ENCODE measurements around the gene KRT82. TPM values are rescaled to one million over a fixed set of nuclear protein-coding genes. Genes with fewer than 3 reads are reported as not detected.

Gene KRT82
- total RNA-seq, 1 donor from 2014 or later: not detected

GRCh38 chr12:52401526-52401925 is 4.6 kb downstream of the KRT82 start:
- Mint-ChIP-seq H3K4me3 (ENCODE audit: low read depth) (no peak overlapping the region), H3K27ac (no peak overlapping the region), H3K9me3 (ENCODE audit: low read depth) (no peaks in the 10 kb centered on the region), H3K27me3 (peaks cover 50% of the 10 kb centered on the region), H3K36me3 (ENCODE audit: insufficient read depth) (no peaks in the 10 kb centered on the region), H3K4me1 (ENCODE audit: low read depth) (no peaks in the 10 kb centered on the region)
- no peak for TF ChIP-seq CTCF (IDR thresholded peaks at IDR 0.05; ENCODE audit: unreplicated experiment)
- DNase-seq (ENCODE audit: low spot score, unreplicated experiment): no peak

GRCh38 chr12:52400906-52401305 is 5.2 kb downstream of the KRT82 start:
- H3K4me3 Mint-ChIP-seq (ENCODE audit: low read depth): no peak overlapping the region
- no peaks in the 10 kb centered on the region for H3K4me1 Mint-ChIP-seq (ENCODE audit: low read depth)
- H3K27me3 Mint-ChIP-seq: peaks cover 55% of the 10 kb centered on the region
- no peak for TF ChIP-seq CTCF (IDR thresholded peaks at IDR 0.05; ENCODE audit: unreplicated experiment)
- no peaks in the 10 kb centered on the region for H3K36me3 Mint-ChIP-seq (ENCODE audit: insufficient read depth)
- no peaks in the 10 kb centered on the region for H3K9me3 Mint-ChIP-seq (ENCODE audit: low read depth)
- H3K27ac Mint-ChIP-seq: no peak overlapping the region
- DNase-seq (ENCODE audit: low spot score, unreplicated experiment): no peak

- Mint-ChIP-seq H3K4me1 (ENCODE audit: low read depth) (no peaks in the 10 kb centered on the region), H3K27me3 (peaks cover 49% of the 10 kb centered on the region), H3K9me3 (ENCODE audit: low read depth) (no peaks in the 10 kb centered on the region), H3K27ac (no peak overlapping the region), H3K4me3 (ENCODE audit: low read depth) (no peak overlapping the region), H3K36me3 (ENCODE audit: insufficient read depth) (no peaks in the 10 kb centered on the region)
- no peak for DNase-seq (ENCODE audit: low spot score, unreplicated experiment)
- TF ChIP-seq CTCF (IDR thresholded peaks at IDR 0.05; ENCODE audit: unreplicated experiment): no peak
Observed at GRCh38 chr12:52399756-52400155, 6.4 kb downstream of the KRT82 start.

- H3K9me3 Mint-ChIP-seq (ENCODE audit: low read depth): no peaks in the 10 kb centered on the region
- H3K27ac Mint-ChIP-seq: no peak overlapping the region
- no peak for DNase-seq (ENCODE audit: low spot score, unreplicated experiment)
- no peak for TF ChIP-seq CTCF (IDR thresholded peaks at IDR 0.05; ENCODE audit: unreplicated experiment)
- H3K4me3 Mint-ChIP-seq (ENCODE audit: low read depth): no peak overlapping the region
- H3K27me3 Mint-ChIP-seq: peaks cover 45% of the 10 kb centered on the region
- no peaks in the 10 kb centered on the region for H3K36me3 Mint-ChIP-seq (ENCODE audit: insufficient read depth)
- peaks cover 7% of the 10 kb centered on the region for H3K4me1 Mint-ChIP-seq (ENCODE audit: low read depth)
Observed at GRCh38 chr12:52398176-52398575, 8.0 kb downstream of the KRT82 start.

- peaks cover 37% of the 10 kb centered on the region for H3K27me3 Mint-ChIP-seq
- TF ChIP-seq CTCF (IDR thresholded peaks at IDR 0.05; ENCODE audit: unreplicated experiment): no peak
Observed at GRCh38 chr12:52396656-52397055, 9.5 kb downstream of the KRT82 start.

More at GRCh38 chr12:52396656-52397055, 9.5 kb downstream of the KRT82 start:
- Mint-ChIP-seq H3K9me3 (ENCODE audit: low read depth) (no peaks in the 10 kb centered on the region), H3K36me3 (ENCODE audit: insufficient read depth) (no peaks in the 10 kb centered on the region), H3K4me3 (ENCODE audit: low read depth) (no peak overlapping the region), H3K27ac (no peak overlapping the region), H3K4me1 (ENCODE audit: low read depth) (peaks cover 7% of the 10 kb centered on the region)
- DNase-seq (ENCODE audit: low spot score, unreplicated experiment): no peak
